ENCODE results near the gene TMEM89.

The TMEM89 gene

GRCh38 chr3:48634661-48635221, 13.2 kb upstream of the TMEM89 start:
- H3K4me3 ChIP-seq (ENCODE audit: low read length): peak overlapping the region; percentile 82
- DNase-seq (ENCODE audit: low read depth): peak; percentile 56
- no peak for TF ChIP-seq CTCF (IDR thresholded peaks at IDR 0.05; ENCODE audit: insufficient read depth, low read depth, low read length, missing control alignments)

- no peak for DNase-seq (ENCODE audit: low read depth)
- no peak for TF ChIP-seq CTCF (IDR thresholded peaks at IDR 0.05; ENCODE audit: insufficient read depth, low read depth, low read length, missing control alignments)
- H3K4me3 ChIP-seq (ENCODE audit: low read length): peak overlapping the region; percentile 82
These were observed 12.2 kb upstream of the TMEM89 start for GRCh38 chr3:48633743-48634142.

GRCh38 chr3:48633256-48633655, 11.7 kb upstream of the TMEM89 start:
- no peak overlapping the region for H3K4me3 ChIP-seq (ENCODE audit: low read length)
- no peak for DNase-seq (ENCODE audit: low read depth)
- no peak for TF ChIP-seq CTCF (IDR thresholded peaks at IDR 0.05; ENCODE audit: insufficient read depth, low read depth, low read length, missing control alignments)

GRCh38 chr3:48631516-48632448, 10.2 kb upstream of the TMEM89 start:
- H3K4me3 ChIP-seq (ENCODE audit: low read length): no peak overlapping the region
- TF ChIP-seq CTCF (IDR thresholded peaks at IDR 0.05; ENCODE audit: insufficient read depth, low read depth, low read length, missing control alignments): no peak
- no peak for DNase-seq (ENCODE audit: low read depth)

- no peak overlapping the region for H3K4me3 ChIP-seq (ENCODE audit: low read length)
- TF ChIP-seq CTCF (IDR thresholded peaks at IDR 0.05; ENCODE audit: insufficient read depth, low read depth, low read length, missing control alignments): no peak
- DNase-seq (ENCODE audit: low read depth): no peak
These were observed 9.3 kb upstream of the TMEM89 start for GRCh38 chr3:48630833-48631232.

GRCh38 chr3:48630407-48630806, 8.8 kb upstream of the TMEM89 start:
- H3K4me3 ChIP-seq (ENCODE audit: low read length): no peak overlapping the region
- no peak for TF ChIP-seq CTCF (IDR thresholded peaks at IDR 0.05; ENCODE audit: insufficient read depth, low read depth, low read length, missing control alignments)
- DNase-seq (ENCODE audit: low read depth): no peak
